Left colon (tissue), 2 donors: Measurements from ENCODE around the gene LRFN2. TPM values are rescaled to one million over a fixed set of nuclear protein-coding genes. Genes with fewer than 3 reads are reported as not detected.

Source experiments
- ATAC-seq: fragments of 200-7000 bp; cut with Tn5 transposase; one replicate; pipeline ENCODE4 v1.9.1; 2020; ENCODE audit warnings: mild to moderate bottlenecking, moderate library complexity
- DNase-seq, 2 donors: peaks; one replicate each; pipeline ENCODE4 v3.0.0-alpha.2; 2020
- intact Hi-C, 2 donors: fragments of 100-400 bp; cut with DNase I in 1 of 2; cut with micrococcal nuclease in 1 of 2; formaldehyde crosslinking; loops; one replicate each; pipeline versions ENCODE4 v1.11.2 to v1.14.0; 2022; cut with DNase I, micrococcal nuclease
- total RNA-seq, 2 donors: library from RNA; stranded (reverse); fragmentation: NEBNext Ultra II Directional; extraction: Animal tissue kit (Norgen Biotek cat#: 25700); gene quantifications; one replicate each; pipeline ENCODE4 v1.2.1, GENCODE V29; 2021
- donor health status: DM: no; HTN: no; CAD: no.
- donor health status: DM: yes; HTN: yes; CAD: no.

LRFN2 gene
- total RNA-seq, 2 donors from 2014 or later, result 0.36 to 0.64 TPM

GRCh38 chr6:40526036-40526435 lies 61.1 kb downstream of the LRFN2 start:
- intact Hi-C loops, result no loop called here
- DNase-seq (no peak), ATAC-seq (no peak)

DNA sequence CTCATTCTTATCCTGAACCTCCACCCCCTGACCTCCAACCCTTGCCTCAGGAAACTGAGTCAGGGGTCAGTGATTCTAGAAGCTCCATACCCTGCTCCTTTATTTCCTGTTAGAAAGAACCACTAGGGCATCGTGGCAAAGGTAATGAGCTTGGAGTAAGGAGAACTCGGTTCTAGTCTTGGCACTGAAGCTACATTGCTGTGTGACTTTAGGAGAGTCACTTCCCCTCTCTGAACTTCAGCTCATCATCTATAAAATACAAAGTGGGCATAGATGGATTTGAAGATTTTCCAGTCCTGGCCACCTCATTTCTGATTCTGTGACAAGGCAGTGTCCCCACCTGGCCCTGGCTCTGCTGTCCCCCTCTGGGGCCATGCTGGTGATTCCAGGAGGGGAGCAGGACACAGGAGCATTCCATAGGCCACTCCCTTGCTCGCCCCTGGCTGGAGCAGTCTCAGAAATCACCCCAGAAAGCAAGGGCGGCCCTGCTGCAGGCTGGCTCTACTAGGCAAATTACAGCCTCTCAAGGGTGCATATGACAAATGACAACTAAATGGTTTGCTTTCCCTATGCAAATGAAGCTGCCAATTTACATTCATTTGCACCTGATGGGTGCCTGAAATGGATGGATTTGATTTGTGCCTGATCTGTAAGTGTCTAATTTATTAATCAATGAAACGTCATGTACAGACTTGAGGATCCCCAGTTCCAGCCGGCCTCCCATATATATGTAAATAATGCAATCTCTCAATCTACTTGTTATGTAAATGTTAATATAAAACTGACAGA lies 62.2 kb downstream of the LRFN2 start:
- no peak for DNase-seq
- intact Hi-C loops, result no loop called here
- ATAC-seq, result no peak

GRCh38 chr6:40523505-40524172 lies 63.5 kb downstream of the LRFN2 start:
- no peak for DNase-seq
- no peak for ATAC-seq
- intact Hi-C loops, result no loop called here

DNA sequence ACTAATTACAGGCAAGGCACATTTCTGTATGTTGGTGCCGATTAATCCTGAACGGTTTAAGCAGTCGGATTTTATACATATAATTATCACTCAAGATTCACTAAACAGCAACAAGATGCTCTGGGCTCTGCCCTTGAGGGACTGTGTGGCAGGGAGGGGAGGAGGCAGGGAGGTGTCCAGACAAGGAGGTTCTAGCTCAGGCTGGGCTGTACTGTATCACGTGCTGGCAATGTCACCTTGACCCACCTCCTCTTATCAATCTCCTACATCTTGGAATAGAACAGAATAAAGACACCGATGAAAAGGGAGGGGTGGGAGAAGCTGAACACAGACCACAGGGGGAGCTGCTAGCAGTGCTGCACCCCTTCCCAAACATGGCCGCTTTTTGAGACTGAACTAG lies 65.7 kb downstream of the LRFN2 start:
- intact Hi-C loops, result no loop called here
- ATAC-seq (no peak), DNase-seq (no peak)

DNA sequence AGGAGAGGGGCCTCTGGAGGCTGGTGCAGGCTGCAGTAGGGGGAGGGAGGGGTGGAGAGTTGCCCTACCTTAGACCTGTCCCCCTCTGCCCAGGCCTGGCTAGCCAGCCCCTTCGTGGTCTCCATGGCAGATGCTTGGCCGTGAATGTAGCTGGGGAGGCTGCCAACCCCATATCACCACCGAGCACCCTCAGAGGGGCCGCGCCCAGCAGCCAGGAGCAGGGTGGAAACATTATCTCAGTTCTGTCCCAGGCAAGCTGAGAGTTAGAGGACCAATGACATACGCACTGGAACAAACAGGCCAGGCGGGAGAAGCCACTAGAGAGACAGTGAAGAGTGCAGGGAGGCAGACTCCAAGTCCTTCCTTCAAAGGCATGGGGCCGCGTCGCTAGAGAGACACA lies 66.5 kb downstream of the LRFN2 start:
- intact Hi-C loops, result no loop called here
- DNase-seq, result no peak
- ATAC-seq, result no peak

DNA sequence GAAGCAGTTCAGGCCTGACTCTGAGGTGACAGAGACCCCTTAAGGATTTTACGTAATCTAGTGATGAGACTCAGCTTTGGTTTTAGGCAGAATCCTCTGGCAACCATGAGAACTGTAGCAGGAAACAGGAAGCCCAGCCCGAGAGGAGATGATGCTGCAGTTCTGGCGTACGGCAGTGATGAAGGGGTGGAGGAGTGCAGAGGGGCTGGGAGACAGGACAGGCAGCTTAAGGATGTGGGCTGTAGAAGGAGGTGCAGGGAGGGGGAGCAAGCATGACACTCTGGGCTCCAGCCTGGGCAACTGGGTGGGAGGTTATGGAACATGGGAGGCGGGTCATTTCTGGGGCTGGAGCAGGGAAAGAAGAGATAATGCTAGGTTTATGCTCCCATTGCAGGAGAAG lies 67.1 kb downstream of the LRFN2 start:
- DNase-seq, result no peak
- intact Hi-C loops, result no loop called here
- ATAC-seq, result no peak

GRCh38 chr6:40517654-40518053 lies 69.5 kb downstream of the LRFN2 start:
- ATAC-seq (no peak), DNase-seq (no peak)
- intact Hi-C loops, result no loop called here

- ATAC-seq (no peak), DNase-seq (no peak)
- intact Hi-C loops, result no loop called here
Measured at GRCh38 chr6:40516429-40516828, 70.7 kb downstream of the LRFN2 start.

DNA sequence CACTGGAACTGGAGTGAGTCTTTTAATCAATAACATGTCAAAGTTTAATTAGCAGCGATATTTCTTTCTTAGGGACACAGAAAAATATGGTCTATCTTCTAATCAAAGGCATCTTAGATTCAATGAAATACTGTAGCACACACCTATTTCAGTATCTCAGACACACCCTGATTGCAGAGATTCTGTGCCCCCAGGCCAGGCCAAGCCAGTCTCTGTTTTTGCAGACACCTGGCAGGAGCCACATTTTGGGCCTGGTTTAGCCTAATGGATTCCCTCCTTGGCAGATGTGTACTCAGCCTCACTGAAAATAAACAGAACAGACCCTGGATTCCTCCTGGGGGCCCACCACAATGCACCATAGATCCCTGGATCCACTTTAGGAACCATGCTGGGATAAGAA lies 74.8 kb downstream of the LRFN2 start:
- intact Hi-C loops, result no loop called here
- DNase-seq (no peak), ATAC-seq (no peak)

DNA sequence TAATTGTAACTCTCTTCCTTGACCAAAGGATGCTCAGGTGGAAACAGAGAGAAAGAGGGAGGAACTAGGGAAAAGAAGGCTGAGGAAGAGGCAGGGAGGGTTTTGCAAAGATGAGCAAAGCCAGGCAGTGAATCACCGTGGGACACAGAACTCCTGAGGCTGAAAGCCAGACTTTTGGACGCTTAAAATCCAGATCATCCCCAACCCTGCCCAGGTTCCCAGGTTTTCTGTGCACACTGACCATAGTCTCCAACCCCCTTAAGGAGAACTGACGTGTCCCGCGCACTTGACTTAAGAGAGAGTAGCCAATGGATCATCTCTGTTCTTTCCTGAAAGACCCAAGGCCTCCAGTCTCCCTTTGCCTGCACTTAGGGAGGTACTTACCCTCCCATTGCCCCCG lies 75.3 kb downstream of the LRFN2 start:
- intact Hi-C loops, result no loop called here
- no peak for DNase-seq
- ATAC-seq, result no peak

- DNase-seq, result no peak
- ATAC-seq, result no peak
- intact Hi-C loops, result no loop called here
Measured at GRCh38 chr6:40510442-40510841, 76.7 kb downstream of the LRFN2 start.

DNA sequence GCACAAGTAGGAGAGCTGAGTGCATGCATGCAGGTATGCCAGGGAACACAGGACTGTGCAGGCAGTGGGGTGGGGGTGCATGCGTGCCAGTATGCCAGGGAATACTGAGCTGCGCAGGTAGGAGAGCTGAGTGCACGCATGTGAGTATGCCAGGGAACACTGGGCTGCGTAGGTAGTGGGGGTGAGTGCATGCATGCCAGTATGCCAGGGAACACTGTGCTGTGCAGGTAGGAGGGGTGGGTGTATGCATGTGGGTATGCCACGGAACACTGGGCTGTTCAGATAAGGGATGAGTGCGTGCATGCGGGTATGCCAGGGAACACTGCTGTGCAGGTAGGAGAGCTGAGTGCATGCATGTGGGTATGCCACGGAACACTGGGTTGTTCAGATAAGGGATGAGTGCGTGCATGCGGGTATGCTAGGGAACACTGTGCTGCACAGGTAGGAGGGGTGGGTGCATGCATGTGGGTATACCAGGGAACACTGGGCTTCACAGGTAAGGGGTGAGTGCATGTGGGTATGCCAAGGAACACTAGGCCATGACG lies 77.4 kb downstream of the LRFN2 start:
- intact Hi-C loops, result no loop called here
- ATAC-seq, result no peak
- DNase-seq, result no peak

- ATAC-seq, result no peak
- intact Hi-C loops, result no loop called here
Measured at GRCh38 chr6:40509086-40509485, 78.1 kb downstream of the LRFN2 start.

DNA sequence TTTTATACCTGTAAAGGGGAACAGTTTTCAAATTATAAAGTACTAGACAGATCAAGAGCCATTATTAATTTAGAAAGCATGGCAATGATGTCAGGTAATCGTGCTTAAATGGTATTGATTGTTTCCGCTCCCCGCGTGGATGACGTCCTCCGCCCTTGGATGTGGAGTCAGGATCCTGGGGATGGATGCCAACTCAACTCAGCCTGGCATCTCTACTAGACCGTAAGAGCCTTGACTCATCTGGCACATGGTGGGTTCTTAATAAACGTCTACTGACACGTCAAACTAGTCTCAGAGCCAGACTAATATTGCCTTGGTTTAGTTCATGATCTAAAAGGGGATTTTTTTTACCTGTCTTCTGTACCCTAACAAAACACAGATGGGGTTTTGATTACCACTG lies 80.2 kb downstream of the LRFN2 start:
- ATAC-seq, result no peak
- no peak for DNase-seq
- intact Hi-C loops, result no loop called here

More at GRCh38 chr6:40509086-40509485, 78.1 kb downstream of the LRFN2 start:
- DNase-seq, result no peak

DNA sequence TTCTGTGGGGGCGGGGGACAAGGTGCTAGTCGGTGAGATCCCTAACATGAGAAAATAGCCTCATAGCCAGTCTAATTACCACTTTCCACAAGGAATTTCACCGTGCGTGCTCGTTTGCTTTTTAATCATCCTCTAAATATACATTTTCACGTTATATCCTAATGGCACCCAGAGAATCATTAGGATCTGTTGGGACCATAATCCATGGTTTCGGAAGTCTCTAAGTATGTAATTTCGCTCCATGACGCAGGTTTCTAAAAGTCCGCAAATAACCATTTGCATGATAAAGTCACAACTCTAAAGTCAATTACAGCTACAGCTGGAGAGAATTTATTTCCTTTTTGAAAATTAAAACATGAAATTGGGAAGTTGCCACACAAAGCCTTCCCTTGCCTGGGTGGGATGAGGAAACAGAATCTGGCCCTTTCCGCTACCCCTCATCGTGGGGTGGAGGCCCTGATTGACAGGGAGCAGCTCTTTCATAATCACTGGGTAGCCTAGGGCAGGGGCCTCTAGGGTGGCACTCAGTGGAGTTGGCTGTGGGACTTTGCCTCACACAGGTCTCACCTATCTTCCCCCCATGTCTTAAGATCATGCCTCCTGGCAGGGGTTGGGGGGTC lies 81.9 kb downstream of the LRFN2 start:
- intact Hi-C loops, result no loop called here
- ATAC-seq, result no peak
- DNase-seq, result no peak

DNA sequence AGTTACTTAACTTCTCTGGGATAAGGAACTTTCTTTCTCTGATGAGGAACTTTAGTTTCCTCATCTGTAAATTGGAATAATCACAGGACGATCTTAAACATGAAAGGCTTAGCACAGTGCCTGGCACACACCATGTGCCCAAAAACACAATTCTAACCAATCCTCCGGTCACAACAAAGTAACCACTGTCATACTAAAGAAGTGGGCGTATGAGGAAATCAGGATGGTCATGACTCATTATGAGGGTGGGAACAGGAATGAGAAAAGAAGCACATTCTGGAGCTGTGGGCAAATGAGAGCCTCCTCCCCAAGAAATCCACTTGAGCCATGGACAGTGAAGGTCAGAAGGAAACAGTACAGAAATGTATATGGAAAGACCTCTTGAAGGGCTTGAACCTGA lies 82.9 kb downstream of the LRFN2 start:
- no peak for ATAC-seq
- intact Hi-C loops, result no loop called here
- no peak for DNase-seq

DNA sequence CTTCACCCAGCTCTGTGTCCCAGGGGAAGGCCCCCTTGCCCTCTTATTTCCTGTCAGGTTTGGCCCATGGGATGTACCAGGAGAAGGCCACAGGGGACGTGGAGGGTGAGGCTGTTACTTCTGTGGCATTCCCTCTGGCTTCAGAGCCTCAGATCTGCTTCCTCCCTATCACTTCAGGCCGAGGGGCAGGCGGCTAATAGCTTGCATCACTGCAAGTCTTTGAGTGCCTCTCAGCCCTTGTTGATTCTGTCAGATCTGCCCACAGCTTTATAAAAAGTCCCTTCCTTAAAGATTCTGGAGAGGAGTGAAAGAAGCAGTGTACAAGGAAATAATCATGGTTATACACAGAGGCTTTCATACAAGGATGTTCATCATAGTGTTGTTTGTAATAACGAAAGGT lies 86.9 kb downstream of the LRFN2 start:
- intact Hi-C loops, result no loop called here
- DNase-seq, result no peak
- no peak for ATAC-seq

DNA sequence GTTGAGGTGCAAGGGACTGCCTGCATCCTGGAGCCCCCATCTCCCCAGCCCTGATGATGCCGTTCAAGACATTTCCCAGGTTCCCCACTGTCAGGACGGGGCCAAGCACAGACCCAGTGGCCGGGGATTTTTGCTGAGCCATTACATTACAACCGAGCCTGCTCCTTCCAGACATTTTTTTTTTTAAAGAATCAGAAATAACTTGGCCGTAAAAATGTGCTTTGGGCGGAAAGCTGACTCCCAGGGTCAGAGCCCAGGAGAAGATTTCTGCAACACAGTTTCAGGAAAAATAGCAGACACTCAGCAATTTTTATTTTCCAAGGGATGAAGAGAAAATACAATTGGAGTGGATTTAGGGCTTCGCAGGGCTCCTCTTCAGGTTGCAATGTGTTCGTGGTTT lies 87.9 kb downstream of the LRFN2 start:
- intact Hi-C loops, result loop anchor here in 1 of 2 donors (10.0 kb wide), 1 partner anchor 1324 kb away; no protein-coding TSS in a partner anchor
- ATAC-seq (no peak), DNase-seq (no peak)

GRCh38 chr6:40498148-40498547 lies 89.0 kb downstream of the LRFN2 start:
- intact Hi-C loops, result loop anchor here in 1 of 2 donors (10.0 kb wide), 1 partner anchor 1323 kb away; no protein-coding TSS in a partner anchor

DNA sequence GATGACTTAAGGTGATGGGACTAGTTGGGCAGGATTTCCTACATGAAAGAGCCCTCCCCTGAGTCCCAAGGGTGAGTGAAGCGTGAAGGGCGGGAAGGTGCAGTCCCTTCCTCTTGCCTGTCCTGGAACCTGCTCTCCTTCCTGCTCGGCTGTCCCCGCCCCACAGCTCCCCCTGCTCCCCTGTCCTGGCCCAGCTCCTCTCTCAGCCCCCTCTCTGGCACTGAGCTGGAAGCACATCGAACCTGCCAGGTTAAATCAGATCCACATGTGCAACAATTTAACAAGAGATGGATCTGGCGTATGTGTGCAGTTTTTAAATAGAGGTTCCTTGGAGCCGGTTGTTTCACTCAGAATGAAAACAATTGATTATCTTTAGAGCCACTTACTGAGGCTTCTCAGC lies 95.0 kb downstream of the LRFN2 start:
- no peak for ATAC-seq
- DNase-seq, result no peak
- intact Hi-C loops, result loop anchor here in 1 of 2 donors (10.0 kb wide), 1 partner anchor 1317 kb away; no protein-coding TSS in a partner anchor

More at GRCh38 chr6:40498148-40498547, 89.0 kb downstream of the LRFN2 start:
- DNase-seq (no peak), ATAC-seq (no peak)
